H1 (cell line): ENCODE measurements around the gene ASS1. TPM values are rescaled to one million over a fixed set of nuclear protein-coding genes. Genes with fewer than 3 reads are reported as not detected.
A peak's percentile ranks its signal among the peaks of the same experiment; 100 is the strongest.

Experiments used
- CTCF ChIA-PET: fragments of 300-600 bp; sonication (Branson Sonifier 250); formaldehyde crosslinking; loops from one replicate; lab custom pipeline; 2021; ENCODE audit not compliant: partially characterized antibody; lab: Charles Lee
- POLR2A ChIA-PET: fragments of 300-600 bp; sonication (Branson Sonifier 250); formaldehyde crosslinking; loops from one replicate; lab custom pipeline; 2021; ENCODE audit warnings: inconsistent platforms; ENCODE audit not compliant: partially characterized antibody; lab: Charles Lee
- DNase-seq, 2 experiments: peaks; one replicate each; pipeline versions ENCODE4 v3.0.0 to v3.0.0-alpha.2; 2010 to 2022; ENCODE audit warnings: low spot score in 2 of 2, low read depth in 1 of 2, mixed read lengths in 1 of 2
- FAIRE-seq: peaks from 2 replicates; lab custom pipeline; 2011; peaks lifted over from hg19 to GRCh38; lab: Jason Lieb, UNC
- H2AFZ ChIP-seq: 2 replicates; pipeline ENCODE4 v1.8.1; 2012; ENCODE audit warnings: low read length, inconsistent platforms
- H2AK5ac ChIP-seq: 2 replicates; pipeline ENCODE4 v1.6.1; 2013; ENCODE audit warnings: low read depth, low read length
- H2BK120ac ChIP-seq: replicated peaks from 2 replicates; pipeline ENCODE3; 2013; ENCODE audit warnings: low read depth, low read length, inconsistent platforms
- H2BK12ac ChIP-seq: 2 replicates; pipeline ENCODE4 v1.6.1; 2013; ENCODE audit warnings: low read depth, low read length
- H2BK15ac ChIP-seq: 2 replicates; pipeline ENCODE4 v1.6.1; 2013; ENCODE audit warnings: low read length
- H2BK20ac ChIP-seq: 2 replicates; pipeline ENCODE4 v1.6.1; 2013; ENCODE audit warnings: low read length
- H2BK5ac ChIP-seq: 2 replicates; pipeline ENCODE4 v1.6.1; 2013; ENCODE audit warnings: low read depth, low read length
- H3K14ac ChIP-seq: 2 replicates; pipeline ENCODE4 v1.6.1; 2013; ENCODE audit warnings: inconsistent platforms; ENCODE audit not compliant: insufficient read length
- H3K18ac ChIP-seq: 2 replicates; pipeline ENCODE4 v1.6.1; 2013; ENCODE audit warnings: low read length; ENCODE audit errors: extremely low read depth
- H3K23ac ChIP-seq: 2 replicates; pipeline ENCODE4 v1.6.1; 2013; ENCODE audit warnings: inconsistent platforms; ENCODE audit not compliant: insufficient read length
- H3K23me2 ChIP-seq: 2 replicates; pipeline ENCODE4 v1.6.1; 2013; ENCODE audit warnings: low read depth, low read length
- H3K27ac ChIP-seq: 2 replicates; pipeline ENCODE4 v1.6.1; 2011; ENCODE audit warnings: low read depth, low read length, inconsistent platforms
- H3K27me3 ChIP-seq, 4 experiments: replicated peaks in 1 of 4; 1 replicate in 1 of 4; 2 replicates in 3 of 4; pipeline versions ENCODE4 v1.6.1 to v1.8.1; 2011 to 2013; ENCODE audit warnings: low read length in 3 of 4, mild to moderate bottlenecking in 3 of 4, inconsistent platforms in 2 of 4, mixed read lengths in 2 of 4, moderate library complexity in 1 of 4; ENCODE audit not compliant: control insufficient read depth in 3 of 4, insufficient read depth in 3 of 4; ENCODE audit errors: extremely low read depth in 1 of 4
- H3K36me3 ChIP-seq, 4 experiments: 2 replicates each; pipeline versions ENCODE4 v1.6.1 to v1.8.1; 2011 to 2013; ENCODE audit warnings: mild to moderate bottlenecking in 4 of 4, low read length in 3 of 4, moderate library complexity in 2 of 4, control low read depth in 1 of 4, inconsistent platforms in 1 of 4; ENCODE audit not compliant: insufficient read depth in 4 of 4, control insufficient read depth in 2 of 4
- H3K4ac ChIP-seq: replicated peaks from 2 replicates; pipeline ENCODE3; 2013; ENCODE audit warnings: low read length, low read depth, mixed read lengths, inconsistent platforms; ENCODE audit not compliant: insufficient read length
- H3K4me1 ChIP-seq, 4 experiments: replicated peaks in 1 of 4; 1 replicate in 1 of 4; 2 replicates in 3 of 4; pipeline versions ENCODE4 v1.6.1 to v1.8.1; 2011 to 2013; ENCODE audit warnings: low read length in 3 of 4, inconsistent platforms in 2 of 4, mixed read lengths in 1 of 4; ENCODE audit not compliant: insufficient read depth in 4 of 4, control insufficient read depth in 3 of 4
- H3K4me2 ChIP-seq, 2 experiments: 2 replicates each; pipeline versions ENCODE4 v1.6.1 to v1.8.1; 2011 to 2013; ENCODE audit warnings: low read depth in 2 of 2, low read length in 2 of 2, control low read depth in 1 of 2, inconsistent platforms in 1 of 2, mild to moderate bottlenecking in 1 of 2; ENCODE audit not compliant: insufficient read depth in 1 of 2
- H3K4me3 ChIP-seq, 4 experiments: fragments of 200-600, 300-600 bp in 1 of 4; sonication (generic), shearing (Covaris generic), sonication (Bioruptor Twin) in 1 of 4; 2 replicates each; pipeline versions ENCODE4 v1.5.1 to v1.8.1; 2011 to 2016; ENCODE audit warnings: low read length in 4 of 4, low read depth in 3 of 4, control low read depth in 2 of 4, inconsistent platforms in 2 of 4, mild to moderate bottlenecking in 2 of 4, mixed read lengths in 1 of 4, moderate library complexity in 1 of 4; ENCODE audit not compliant: insufficient read depth in 2 of 4; ENCODE audit errors: extremely low read depth in 1 of 4
- H3K56ac ChIP-seq: replicated peaks from 2 replicates; pipeline ENCODE3; 2013; ENCODE audit warnings: low read depth, mild to moderate bottlenecking, mixed read lengths, low read length, inconsistent platforms; ENCODE audit not compliant: insufficient read length
- H3K79me1 ChIP-seq: 2 replicates; pipeline ENCODE4 v1.6.1; 2013; ENCODE audit warnings: low read depth, low read length, control low read depth
- H3K79me2 ChIP-seq, 2 experiments: 2 replicates each; pipeline versions ENCODE4 v1.6.1 to v1.8.1; 2012 to 2013; ENCODE audit warnings: low read length in 2 of 2, mild to moderate bottlenecking in 2 of 2, inconsistent platforms in 1 of 2; ENCODE audit not compliant: insufficient read depth in 2 of 2, control insufficient read depth in 1 of 2
- H3K9ac ChIP-seq, 4 experiments: replicated peaks in 1 of 4; 1 replicate in 1 of 4; 2 replicates in 3 of 4; pipeline versions ENCODE4 v1.6.1 to v1.8.1; 2011 to 2013; ENCODE audit warnings: low read depth in 3 of 4, low read length in 3 of 4, control low read depth in 2 of 4, mild to moderate bottlenecking in 2 of 4, moderate library complexity in 2 of 4, inconsistent platforms in 1 of 4; ENCODE audit errors: extremely low read depth in 1 of 4
- H3K9me3 ChIP-seq, 2 experiments: 2 replicates each; pipeline versions ENCODE4 v1.6.1 to v1.8.1; 2012 to 2013; ENCODE audit warnings: mild to moderate bottlenecking in 2 of 2, moderate library complexity in 2 of 2, control low read depth in 1 of 2, inconsistent platforms in 1 of 2, low read depth in 1 of 2, low read length in 1 of 2, mixed read lengths in 1 of 2; ENCODE audit not compliant: insufficient read depth in 2 of 2
- H4K20me1 ChIP-seq, 2 experiments: replicated peaks in 1 of 2; 2 replicates each; pipeline versions ENCODE3 to v1.8.1; 2011 to 2013; ENCODE audit warnings: inconsistent platforms in 2 of 2, low read length in 2 of 2, mild to moderate bottlenecking in 1 of 2; ENCODE audit not compliant: insufficient read depth in 2 of 2, control insufficient read depth in 1 of 2
- H4K5ac ChIP-seq: 2 replicates; pipeline ENCODE4 v1.6.1; 2013; ENCODE audit warnings: low read length, low read depth, mixed read lengths, inconsistent platforms; ENCODE audit not compliant: insufficient read length
- H4K8ac ChIP-seq: 2 replicates; pipeline ENCODE4 v1.8.0; 2013; ENCODE audit warnings: mild to moderate bottlenecking, moderate library complexity, low read length, inconsistent platforms; ENCODE audit not compliant: insufficient read depth; ENCODE audit errors: extremely low read depth
- H4K91ac ChIP-seq: replicated peaks from 2 replicates; pipeline ENCODE3; 2013; ENCODE audit warnings: low read length, mixed read lengths, inconsistent platforms; ENCODE audit not compliant: insufficient read length
- CHD2 ChIP-seq: IDR thresholded peaks from 2 replicates; pipeline ENCODE4 v1.6.1; 2012; ENCODE audit warnings: low read length, improper control_type of control experiment
- GABPA ChIP-seq: IDR thresholded peaks from 2 replicates; pipeline ENCODE4 v1.6.1; 2011; ENCODE audit warnings: mild to moderate bottlenecking, low read length, moderate library complexity, borderline replicate concordance; ENCODE audit not compliant: insufficient read depth
- RNF2 ChIP-seq: fragments of 200-900, 300-1000 bp; sonication (generic); IDR thresholded peaks from 2 replicates; pipeline ENCODE4 v1.7.1; 2016; ENCODE audit warnings: borderline replicate concordance, low read depth, mild to moderate bottlenecking, antibody characterized with exemption, low read length; ENCODE audit not compliant: poor library complexity, severe bottlenecking; ENCODE audit errors: missing control alignments
- WGBS, 2 experiments: shearing (Covaris generic) in 1 of 2; methylation state at CpG; one replicate each; pipeline versions ENCODE4 v1.1.6 to v1.1.7; 2013 to 2015; ENCODE audit warnings: low lambda C conversion rate in 2 of 2, mixed read lengths in 2 of 2, inconsistent platforms in 1 of 2, low coverage in 1 of 2, missing lambda C conversion rate in 1 of 2; ENCODE audit not compliant: insufficient replicate concordance in 2 of 2, insufficient coverage in 1 of 2, insufficient read length in 1 of 2; ENCODE audit errors: extremely low coverage in 1 of 2, missing lambda C conversion rate in 1 of 2; 5-methylcytosine and 5-hydroxymethylcytosine counted together
- polyA plus RNA-seq, 7 experiments: library from polyadenylated mRNA; depleted of rRNA in 3 of 7; stranded (reverse) in 5 of 7; unstranded in 2 of 7; fragments of >200 nt in 5 of 7; fragments of 200-250 nt in 2 of 7; gene quantifications; 1 replicate in 5 of 7; 2 replicates in 1 of 7; 4 replicates in 1 of 7; pipeline versions ENCODE4 v1.2.1 to v1.2.3, GENCODE V29; 2011 to 2013; ENCODE audit warnings: missing spikeins in 2 of 7, mixed read lengths in 2 of 7
- total RNA-seq: library from RNA; stranded (reverse); fragmentation: NEBNext Ultra II Directional; extraction: Animal tissue kit (Norgen Biotek cat#: 25700); gene quantifications from 2 replicates; pipeline ENCODE4 v1.2.1, GENCODE V29; 2021

Gene ASS1
- total and polyA plus RNA-seq, 2 of the 8 experiments (the other 6 are each of a cell fraction or from before 2014, with no cell fraction given) = 108 to 296 TPM

DNA sequence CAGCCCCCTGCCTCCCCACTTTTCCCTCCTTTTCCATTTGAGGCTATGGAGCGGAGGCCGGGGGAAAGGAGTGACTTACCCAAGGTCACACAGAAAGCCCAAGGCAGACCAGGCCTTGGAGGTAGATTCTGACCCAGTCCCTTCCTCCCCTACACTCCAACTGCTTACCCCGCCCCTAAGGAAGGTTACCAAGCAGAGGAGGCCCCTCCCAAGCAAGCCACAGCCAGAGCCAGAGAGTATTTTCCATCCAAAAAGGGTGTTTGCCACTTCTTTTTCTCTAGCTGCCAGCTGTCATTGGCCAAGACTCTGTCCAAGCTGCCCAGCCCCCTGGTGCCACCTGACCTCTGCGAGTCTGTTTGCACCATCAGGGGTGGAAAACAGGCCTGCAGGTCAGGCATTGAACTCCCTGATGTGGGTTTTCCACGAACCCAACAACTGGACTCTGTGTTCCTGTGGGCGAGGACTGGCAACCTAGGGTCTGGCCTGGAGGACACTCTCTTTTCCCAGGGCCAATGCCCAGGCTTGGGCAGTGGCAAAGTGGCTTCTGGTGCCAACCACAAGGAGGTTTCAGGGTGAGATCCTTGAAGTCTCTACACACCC, 6.3 kb upstream of the ASS1 start:
- Histone ChIP-seq H4K20me1 (no peaks in the 10 kb centered on the region), H3K27ac (no peak overlapping the region), H4K91ac (no peak overlapping the region), H3K9me3 (0 out of 4 replicates have a peak, but pooled peaks cover 0 to 7% of the 10 kb centered on the region in 2 experiments), H3K27me3 (peaks cover 1 to 15% (median 11%) of the 10 kb centered on the region in 4 experiments; a peak in 6 of 7 replicates), H3K18ac (no peak overlapping the region), H3K4ac (no peak overlapping the region), H2AFZ (no peak overlapping the region), H3K4me3 (no peak overlapping the region), H3K56ac (no peak overlapping the region), H3K14ac (no peak overlapping the region), H4K5ac (no peak overlapping the region), H3K23me2 (peaks cover 5% of the 10 kb centered on the region), H3K4me2 (no peak overlapping the region), H2BK12ac (0 out of 2 replicates have a peak overlapping the region, but pooled peaks have one; percentile 39), H2BK120ac (no peak overlapping the region), H2BK5ac (no peak overlapping the region), H2AK5ac (no peak overlapping the region), H3K79me1 (no peaks in the 10 kb centered on the region), H2BK20ac (no peak overlapping the region), H3K4me1 (peaks cover 0 to 7% (median 3%) of the 10 kb centered on the region in 4 experiments; a peak in 6 of 7 replicates), H2BK15ac (no peak overlapping the region), H3K79me2 (no peaks in the 10 kb centered on the region), H3K9ac (no peak overlapping the region), H3K23ac (no peak overlapping the region), H4K8ac (peak overlapping the region; percentile 57; the same call in 1 of the 2 replicates), H3K36me3 (no peaks in the 10 kb centered on the region)
- WGBS, 2 experiments = 86% methylated on average over 6 of the region's 6 CpGs; no CpG with 5 or more reads in 1 of the 2 experiments
- POLR2A ChIA-PET = interaction anchor here (1.1 to 2.2 kb wide), 3 partner anchors 9 to 16 kb away, joined by 3 to 12 read pairs (median 5); no protein-coding TSS in a partner anchor
- CTCF ChIA-PET = interaction anchor here (1.2 to 2.1 kb wide), 3 partner anchors 9 to 22 kb away, joined by 3 to 5 read pairs (median 4); no protein-coding TSS in a partner anchor
- DNase-seq = no peak
- no peak for FAIRE-seq
- no peak for TF ChIP-seq CHD2
- no peak for TF ChIP-seq GABPA
- no peak for TF ChIP-seq RNF2
